CD4-positive, alpha-beta T cell treated with Interleukin-4 for 1 hour (primary cell): ENCODE measurements around the gene CA6.
A peak's percentile ranks its signal among the peaks of the same experiment; 100 is the strongest.
"Not testable (repeated sequence)": the region's sequence is repeated elsewhere in the genome, so short reads cannot be mapped to it uniquely, and the experiment has no call there.

Experiments
- DNase-seq, 2 donors: peaks; one replicate each; pipeline ENCODE4 v3.0.0-alpha.2; 2020 to 2022

The CA6 gene

DNA sequence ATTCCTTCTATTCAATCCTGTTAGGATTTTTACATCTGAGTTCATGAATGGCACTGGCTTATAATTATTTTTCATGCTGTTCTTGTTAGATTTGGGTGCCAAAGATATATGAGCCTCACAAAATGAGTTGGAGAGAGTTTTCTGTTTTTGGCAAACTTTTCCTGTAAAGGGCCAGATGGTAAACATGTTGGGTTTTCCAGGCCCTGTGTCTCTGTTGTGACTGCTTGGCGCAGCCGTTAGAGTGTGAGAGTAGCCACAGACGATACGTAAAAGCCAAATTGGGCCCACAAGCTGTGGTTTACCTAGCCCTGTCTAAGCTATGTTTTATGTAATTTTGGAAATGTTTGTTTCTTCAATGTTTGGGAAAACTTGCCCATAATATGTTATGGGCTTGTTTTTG is 15.6 kb upstream of the CA6 start:
- DNase-seq = no peak

DNA sequence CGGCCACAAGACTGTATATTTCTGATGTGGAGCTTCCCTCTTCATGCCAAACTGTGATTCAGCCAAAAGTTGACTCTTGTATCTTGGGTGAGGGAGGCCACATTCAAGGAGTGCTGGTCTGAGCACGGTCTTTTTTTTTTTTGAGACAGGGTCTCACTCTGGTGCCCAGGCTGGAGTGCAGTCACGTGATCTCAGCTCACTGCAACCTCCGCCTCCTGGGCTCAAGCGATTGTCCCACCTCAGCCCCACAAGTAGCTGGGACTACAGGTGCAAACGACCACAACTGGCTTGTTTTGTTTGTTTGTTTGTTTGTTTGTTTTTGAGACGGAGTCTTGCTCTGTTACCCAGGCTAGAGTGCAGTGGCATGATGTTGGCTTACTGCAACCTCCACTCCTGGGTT is 8.6 kb upstream of the CA6 start:
- not testable (repeated sequence) for DNase-seq

DNA sequence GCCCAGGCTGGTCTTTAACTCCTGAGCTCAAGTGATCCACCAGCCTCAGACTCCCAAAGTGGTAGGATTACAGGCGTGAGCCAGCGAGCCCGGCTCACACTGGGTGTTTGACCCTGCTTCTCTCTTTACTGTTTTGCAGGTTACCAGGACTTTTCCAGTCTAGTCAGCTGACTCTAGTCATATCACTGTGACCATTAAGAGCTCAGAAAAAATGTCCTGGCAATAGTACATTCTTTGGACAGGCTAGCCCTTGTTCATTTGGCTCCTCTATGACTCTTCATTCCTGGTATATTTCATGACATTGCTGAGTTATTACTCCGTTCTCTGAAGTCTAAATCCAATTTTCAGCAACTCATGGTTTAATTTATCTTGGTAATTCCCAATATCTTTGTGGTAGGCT is 8.0 kb upstream of the CA6 start:
- no peak for DNase-seq

DNA sequence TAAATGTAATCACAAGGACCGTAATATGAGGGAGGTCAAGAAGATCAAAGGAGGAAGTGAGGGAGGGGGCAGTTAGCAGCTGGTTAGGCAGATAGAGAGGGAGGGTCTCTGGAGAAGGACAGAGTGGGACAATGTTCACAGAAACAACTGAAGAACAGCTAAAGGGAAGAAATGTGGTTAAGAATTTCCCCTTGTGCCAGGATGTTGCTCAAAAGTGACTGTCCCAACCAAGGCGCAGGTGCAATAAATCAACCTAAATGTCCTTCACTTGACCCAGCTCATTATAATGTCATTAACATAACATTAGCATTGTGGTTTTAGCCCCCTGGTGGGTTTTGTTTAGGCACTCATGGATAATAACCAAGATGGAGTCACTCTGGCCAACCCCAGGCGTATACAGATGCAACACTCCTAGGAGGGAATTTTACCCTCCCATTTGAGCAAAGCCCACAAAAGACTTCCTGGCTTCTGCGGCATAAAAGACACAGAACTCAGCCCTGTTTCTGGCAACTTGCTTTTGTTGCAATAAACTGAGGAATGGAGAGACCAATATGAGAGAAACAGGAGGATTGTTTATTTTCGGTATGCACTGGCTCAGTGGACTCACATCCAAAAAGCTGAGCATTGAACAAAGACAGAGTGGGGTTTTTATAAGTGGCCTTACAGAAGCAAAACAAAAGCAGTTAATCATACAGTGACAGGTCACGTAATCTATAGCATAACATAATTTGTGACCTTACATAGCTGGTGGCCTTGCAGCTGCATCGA is 7.3 kb upstream of the CA6 start:
- no peak for DNase-seq

DNA sequence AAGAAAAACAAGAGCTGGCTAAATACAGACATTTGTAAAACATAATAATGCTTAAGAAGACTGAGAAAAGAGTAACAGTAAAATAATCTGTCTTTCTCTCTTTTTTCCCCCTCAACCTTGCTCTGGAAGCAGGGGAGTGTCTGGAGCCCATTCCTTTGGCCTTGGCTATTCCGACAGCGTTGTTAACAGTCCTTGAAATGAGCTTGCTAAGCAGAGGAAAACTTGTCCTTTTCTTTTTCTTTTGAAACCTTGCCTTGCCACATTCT is 6.7 kb upstream of the CA6 start:
- no peak for DNase-seq

DNA sequence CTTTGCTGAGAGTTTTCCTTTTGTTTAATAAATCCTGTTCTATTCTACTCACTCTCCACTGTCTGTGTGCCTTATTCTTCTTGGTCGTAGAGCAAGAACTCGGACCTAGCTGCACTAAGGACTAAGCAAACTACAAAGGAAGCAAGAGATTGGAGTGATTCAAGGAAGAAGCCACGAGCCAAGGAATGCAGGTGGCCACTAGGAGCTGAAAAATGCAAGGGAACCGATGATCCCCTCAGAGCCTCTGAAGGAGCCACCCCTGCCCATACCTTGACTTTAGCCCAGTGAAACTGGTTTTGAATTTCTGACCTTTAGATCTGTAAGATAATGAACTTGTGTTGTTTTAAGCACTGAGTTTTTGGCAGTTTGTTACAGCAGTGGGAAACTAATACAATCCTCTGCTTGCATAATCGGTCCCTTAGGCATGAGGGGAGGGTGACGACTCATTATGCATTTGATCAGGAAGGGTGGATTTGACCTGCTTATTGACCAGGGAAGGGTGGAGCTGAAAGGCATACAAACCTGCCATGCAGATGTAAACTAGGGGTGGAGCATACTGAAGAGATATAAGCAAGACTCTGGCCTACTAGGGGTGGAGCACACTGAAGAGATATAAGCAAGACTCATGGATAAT is 6.2 kb upstream of the CA6 start:
- DNase-seq = no peak

DNA sequence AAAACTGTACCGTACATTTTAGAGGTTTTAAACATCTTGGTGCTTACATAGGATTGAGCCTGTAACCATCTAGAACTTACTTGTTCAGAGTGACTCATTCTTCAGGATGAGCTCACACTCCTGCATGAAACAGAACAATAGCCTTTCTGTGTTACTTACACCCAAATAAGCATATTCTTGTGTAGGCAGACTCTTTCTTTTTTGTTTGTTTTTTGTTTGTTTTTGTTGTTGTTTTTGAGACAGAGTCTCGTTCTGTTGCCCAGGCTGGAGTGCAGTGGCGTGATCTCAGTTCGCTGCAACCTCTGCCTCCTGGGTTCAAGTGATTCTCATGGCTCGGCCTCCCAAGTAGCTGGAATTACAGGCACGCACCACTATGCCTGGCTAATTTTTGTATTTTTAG is 3.8 kb upstream of the CA6 start:
- DNase-seq = no peak

DNA sequence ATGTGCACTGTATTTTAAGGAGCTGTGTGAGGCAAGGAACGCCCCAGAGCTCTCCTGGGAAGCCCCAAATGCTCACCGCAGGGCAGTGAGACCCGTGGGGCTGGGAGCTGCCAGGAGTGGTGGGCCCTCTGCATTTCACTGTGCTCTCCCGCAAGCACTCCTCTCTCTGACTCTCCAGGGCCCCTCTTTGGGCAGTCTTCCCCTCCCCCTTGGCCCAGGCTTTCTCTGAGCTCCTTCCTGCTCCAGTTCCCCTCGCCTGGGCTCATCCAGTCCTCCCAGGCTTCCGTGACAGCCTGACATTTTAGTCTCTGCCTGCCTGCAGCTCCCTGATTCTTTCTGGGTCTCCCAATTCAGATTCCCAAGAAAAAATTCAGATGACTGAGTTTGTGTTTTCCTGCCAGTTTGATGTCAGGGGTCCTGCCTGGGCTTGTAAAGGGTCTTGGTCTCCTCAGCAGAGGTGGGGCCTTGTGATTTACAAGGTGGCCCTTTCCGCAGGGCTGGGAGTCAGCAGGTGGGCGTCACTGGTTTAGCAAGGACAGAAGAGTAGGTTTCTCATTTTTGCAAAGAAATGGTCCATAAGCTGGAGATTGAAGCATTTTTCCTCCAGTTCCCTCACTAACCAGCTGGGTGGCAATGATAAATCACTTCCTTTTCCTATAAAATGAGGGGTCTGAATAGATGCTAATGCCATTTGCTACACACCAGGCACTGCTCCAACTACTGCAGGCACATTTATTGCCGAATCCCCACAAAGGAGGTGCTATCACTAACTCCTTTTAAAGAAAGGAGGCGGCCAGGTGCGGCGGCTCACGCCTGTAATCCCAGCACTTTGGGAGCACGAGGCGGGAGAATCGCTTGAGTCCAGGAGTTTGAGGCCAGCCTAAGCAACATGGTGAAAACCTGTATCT is 1.9 kb upstream of the CA6 start:
- DNase-seq = no peak

DNA sequence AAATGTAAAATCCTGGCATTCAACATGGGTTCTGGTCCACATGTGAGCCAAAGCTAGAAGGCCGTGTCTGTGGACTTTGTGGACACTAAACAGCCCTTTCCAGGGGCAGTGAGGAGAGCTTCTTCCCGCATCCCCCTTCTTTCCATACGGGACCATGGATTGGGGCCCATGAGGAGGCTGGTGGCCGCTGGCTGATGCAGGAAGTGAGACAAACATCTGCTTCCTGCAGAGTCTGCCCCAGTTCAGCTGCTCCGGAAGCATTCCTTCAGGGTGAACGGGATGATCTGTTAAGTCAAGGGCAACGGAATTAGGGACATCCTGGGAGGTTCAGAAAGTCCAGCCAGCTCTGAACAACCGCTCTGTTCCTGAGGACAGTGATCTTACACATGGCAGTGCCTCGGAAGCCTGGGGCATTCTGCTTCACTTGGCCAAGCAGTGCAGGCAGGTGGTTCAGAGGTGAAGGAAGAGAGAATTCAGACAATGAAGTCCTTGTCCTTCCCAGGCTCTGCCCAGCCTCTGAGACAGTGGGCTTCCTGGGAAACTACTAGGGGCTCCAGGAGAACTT is 1.5 kb downstream of the CA6 start:
- DNase-seq = no peak

DNA sequence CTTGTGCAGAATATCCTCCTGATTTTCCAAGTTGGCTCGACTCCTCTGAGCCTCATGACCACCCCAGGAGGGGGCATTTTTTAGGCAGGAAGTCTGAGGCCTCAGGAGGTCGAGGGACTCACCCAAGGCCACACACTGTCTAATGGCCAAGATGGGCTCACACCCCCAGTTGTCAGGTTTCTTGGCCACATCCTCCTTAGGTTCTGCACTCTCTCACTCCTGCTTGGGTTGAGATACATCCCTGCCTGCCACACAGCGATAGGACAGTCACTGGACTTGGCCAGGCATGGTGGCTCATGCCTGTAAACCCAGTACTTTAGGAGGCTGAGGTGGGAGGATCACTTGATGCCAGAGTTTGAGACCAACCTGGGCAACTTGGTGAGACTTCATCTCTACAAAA is 4.6 kb downstream of the CA6 start:
- no peak for DNase-seq

DNA sequence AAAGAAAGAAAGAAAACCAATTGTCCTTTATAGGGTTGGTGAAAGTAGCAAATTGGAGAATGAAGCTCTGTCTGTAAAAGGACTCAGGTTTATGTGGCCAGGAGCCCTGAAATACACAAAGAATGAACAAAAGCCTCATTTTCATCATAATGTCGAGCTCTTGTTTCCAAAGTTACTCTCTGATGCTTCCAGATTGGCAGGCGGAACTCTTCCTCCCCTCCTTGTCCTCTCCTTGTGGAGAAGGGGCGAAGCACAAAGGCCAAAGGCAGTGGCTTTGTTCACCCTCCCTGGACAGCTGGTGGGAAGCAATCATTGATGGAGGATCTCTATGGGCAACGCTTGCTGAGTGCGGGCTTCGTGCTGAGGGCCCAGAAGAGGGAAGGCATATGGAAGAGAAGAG is 5.6 kb downstream of the CA6 start:
- DNase-seq = no peak

DNA sequence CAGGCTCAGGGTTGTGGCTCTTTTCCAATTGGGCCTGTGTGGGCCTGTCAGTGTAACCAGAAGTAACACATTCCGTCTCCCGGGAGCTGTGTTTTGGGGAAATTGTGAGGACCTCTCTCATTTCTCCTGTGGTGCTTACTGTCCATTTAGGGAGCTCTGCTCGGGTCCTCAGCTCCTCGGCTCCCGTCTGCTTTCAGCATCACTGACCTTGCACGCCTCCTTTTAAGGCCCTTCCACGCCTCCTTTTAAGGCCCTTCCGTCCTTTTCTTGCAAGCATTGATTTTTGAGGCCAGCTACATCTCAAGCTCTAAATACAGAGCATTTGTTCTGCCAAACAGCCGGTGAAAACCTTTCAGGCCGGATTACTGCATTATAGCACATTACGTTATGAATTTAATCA is 9.7 kb downstream of the CA6 start:
- DNase-seq = no peak

DNA sequence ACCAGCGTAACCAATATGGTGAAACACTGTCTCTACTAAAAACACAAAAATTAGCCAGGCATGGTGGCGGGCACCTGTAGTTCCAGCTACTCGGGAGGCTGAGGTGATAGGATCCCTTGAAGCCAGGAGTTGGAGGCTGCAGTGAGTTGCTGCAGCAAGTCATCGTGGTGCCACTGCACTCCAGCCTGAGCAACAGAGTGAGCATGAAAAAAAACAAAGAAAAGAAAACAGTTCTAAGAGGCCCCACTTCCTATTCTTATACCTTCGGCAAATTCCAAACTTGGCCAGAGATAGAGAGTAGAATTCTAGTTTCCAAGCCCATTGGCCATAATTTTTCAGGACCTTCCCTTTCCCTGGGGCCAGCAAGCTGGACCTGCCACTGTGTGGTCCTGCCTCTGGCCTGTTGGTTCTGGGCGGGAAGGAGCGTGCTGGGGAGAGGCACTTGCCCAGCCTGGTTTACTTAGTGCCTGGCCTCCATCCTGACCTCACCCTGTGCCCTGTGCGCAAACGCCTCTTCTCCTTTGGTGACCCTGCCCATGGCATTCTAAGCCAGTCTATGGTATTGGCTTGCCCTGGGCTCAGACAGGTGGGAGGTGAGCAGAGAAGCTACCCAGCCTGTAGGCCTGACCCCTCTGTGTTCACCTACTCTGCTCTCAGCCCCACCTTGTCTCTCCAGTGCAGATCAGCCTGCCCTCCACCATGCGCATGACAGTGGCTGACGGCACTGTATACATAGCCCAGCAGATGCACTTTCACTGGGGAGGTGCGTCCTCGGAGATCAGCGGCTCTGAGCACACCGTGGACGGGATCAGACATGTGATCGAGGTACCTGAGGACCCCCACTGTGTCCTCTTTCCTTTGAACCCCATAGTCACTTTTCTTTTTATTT is 11.0 kb downstream of the CA6 start:
- no peak for DNase-seq

DNA sequence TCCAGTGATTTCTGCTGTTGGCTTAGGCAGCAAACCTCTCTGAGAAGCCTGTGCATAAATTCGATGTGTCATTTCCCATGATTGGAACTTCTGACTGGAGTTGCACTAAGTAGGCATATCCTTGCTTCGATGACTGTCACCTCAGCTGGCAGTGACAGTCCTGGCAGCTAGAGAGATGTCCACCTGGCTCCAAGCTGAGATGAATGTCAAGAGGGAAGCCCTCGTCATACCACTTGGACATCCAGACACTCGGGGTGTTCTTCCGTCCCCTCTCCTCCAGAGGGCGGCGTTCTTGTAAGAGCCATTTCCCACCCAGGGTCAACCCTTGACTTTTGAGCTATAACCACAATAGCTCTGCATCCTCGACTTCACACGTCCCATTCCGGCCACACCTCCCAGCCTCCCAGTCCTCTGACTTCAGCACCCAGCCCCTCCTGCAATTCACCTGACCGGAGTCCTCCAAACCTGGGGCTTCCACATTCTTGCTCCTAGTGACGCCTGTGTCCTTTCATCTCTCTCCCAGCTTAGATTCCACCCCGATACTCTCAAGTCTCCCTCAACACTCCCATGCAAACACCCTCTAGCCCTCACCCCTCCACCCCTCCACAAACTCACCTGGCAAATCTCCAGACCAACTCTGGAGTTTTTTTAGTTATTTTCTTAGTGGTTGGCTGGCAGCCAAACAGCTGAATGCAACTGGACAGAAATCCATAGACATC is 17.3 kb downstream of the CA6 start:
- DNase-seq = peak; percentile 41 to 46

DNA sequence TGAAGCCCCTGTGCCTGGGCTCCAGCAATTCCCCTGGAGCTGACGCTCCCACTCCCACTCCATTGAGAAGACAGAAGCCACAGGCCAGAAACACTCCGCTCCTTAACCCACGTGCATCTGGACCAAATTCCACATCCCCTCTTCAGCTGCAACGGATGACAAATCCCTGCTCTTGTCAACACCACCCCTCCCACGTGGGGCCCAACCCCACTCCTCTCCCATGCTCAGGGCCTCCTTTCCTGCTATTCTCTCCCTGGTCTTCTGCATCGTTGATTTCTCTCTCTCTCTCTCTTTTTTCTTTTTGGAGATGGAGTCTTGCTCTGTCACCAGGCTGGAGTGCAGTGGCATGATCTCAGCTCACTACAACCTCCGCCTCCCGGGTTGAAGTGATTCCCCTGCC is 18.3 kb downstream of the CA6 start:
- no peak for DNase-seq

DNA sequence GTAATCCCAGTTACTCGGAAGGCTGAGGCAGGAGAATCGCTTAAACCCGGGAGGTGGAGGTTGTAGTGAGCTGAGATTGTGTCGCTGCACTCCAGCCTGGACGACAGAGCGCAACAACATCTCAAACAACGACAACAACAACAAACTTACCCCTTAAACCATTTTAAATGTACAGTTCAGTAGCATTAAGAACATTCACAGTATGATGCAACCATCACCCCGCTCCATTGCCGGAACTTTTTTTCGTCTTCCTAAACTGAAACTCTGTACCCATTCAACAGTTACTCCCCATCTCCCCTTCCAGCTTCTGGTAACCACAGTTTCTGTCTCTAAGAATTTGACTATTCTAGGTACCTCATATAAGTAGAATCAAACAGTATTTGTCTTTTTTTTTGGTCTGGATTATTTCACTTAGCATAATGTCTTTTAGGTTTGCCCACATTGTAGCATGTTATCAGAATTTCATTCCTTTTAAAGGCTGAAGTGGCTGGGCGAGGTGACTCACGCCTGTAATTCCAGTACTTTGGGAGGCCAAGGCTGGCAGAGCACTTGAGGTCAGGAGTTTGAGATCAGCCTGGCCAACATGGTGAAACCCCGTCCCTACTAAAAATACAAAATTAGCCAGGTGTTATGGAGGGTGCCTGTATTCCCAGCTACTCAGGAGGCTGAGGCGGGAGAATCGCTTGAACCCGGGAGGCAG is 19.6 kb downstream of the CA6 start:
- no peak for DNase-seq

DNA sequence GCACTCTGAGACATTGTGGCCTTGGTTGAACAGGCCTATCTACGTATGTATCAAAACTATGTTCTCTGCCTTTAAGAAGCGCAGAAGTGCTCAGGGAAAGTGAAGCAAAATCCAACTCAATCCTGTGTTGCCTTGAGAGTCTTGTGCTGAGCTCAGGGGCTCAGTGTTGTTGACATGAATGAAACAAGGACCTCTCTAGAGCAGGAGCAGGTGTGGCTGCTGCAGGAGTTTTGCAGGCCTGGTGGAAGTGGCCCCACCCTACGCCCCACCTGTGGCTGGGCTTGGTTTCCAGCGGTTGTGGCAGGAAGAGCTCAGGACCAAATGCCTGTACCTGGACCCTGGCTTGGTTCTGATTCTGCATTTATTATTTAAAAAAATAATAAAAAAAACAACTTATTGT is 20.9 kb downstream of the CA6 start:
- DNase-seq = no peak

DNA sequence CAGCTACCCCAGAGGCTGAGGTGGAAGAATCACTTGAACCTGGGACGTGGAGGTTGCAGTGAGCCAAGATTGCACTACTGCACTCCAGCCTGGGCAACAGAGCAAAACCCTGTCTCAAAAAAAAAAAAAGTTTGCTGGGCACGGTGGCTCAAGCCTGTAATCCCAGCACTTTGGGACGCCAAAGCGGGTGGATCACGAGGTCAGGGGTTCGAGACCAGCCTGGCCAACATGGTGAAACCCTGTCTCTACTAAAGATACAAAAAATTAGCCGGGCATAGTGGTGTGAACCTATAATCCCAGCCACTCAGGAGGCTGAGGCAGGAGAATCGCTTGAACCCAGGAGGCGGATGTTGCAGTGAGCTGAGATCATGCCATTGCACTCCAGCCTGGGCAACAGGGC is 23.2 kb downstream of the CA6 start:
- not testable (repeated sequence) for DNase-seq

DNA sequence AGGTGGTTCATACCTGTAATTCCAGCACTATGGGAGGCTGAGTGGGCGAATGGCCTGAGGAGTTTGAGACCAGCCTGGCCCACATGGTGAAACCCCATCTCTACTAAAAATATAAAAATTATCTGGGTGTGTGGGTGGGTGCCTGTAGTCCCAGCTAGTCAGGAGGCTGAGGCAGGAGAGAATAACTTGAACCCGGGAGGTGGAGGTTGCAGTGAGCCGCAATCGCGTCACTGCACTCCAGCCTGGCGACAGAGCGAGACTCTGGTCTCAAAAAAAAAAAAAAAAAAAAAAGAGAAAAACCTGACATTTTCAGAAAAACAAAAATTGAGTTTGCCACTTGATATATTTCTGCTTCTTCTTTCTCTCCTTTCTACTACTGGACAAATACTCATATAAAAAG is 24.3 kb downstream of the CA6 start:
- DNase-seq = peak in 1 of 2 donors; percentile 42

DNA sequence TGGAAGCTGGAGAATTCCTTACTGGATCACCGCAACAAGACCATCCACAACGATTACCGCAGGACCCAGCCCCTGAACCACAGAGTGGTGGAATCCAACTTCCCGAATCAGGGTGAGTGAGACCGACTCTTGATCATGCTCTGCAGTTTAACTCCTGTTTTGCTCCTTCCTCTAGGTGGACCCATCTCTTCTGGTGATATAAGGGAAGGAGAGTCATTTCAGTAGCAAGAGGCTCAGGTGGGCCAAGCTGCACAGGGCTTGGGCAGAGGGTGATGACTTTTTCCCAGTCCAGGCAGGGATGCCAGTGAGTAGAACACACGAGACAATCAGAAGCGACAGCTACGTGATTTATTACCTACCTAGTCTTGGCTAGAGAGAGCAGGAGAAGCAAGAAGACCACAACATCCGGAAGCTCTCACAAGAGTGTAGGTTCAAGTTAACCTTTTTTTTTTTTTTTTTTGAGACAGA is 25.2 kb downstream of the CA6 start:
- DNase-seq = peak; percentile 45 to 60

DNA sequence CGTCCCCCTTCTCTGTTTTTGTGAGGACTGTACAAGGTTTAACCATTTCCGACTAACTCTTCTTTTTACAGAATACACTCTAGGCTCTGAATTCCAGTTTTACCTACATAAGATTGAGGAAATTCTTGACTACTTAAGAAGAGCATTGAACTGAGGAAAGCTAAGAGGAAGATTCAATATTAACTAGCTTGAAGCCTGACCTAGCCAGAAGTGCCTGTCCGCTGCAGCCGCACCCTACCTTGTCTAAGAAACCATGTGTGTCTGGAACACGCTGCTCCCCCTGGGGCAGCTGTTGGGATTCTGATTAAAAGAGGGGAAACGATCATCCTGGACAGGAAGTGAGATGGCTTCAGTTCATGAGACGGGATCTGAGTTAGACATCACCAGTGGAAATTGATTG is 28.9 kb downstream of the CA6 start:
- no peak for DNase-seq
